HG02870 (cell line): ENCODE results near the gene CROCC2.

ENCODE experiments used
- ATAC-seq: cut with Tn5 transposase; IDR thresholded peaks from one replicate; pipeline ENCODE4 v1.9.1; 2021; ENCODE audit warnings: mild to moderate bottlenecking, moderate library complexity; ENCODE audit not compliant: unreplicated experiment

CROCC2 gene

DNA sequence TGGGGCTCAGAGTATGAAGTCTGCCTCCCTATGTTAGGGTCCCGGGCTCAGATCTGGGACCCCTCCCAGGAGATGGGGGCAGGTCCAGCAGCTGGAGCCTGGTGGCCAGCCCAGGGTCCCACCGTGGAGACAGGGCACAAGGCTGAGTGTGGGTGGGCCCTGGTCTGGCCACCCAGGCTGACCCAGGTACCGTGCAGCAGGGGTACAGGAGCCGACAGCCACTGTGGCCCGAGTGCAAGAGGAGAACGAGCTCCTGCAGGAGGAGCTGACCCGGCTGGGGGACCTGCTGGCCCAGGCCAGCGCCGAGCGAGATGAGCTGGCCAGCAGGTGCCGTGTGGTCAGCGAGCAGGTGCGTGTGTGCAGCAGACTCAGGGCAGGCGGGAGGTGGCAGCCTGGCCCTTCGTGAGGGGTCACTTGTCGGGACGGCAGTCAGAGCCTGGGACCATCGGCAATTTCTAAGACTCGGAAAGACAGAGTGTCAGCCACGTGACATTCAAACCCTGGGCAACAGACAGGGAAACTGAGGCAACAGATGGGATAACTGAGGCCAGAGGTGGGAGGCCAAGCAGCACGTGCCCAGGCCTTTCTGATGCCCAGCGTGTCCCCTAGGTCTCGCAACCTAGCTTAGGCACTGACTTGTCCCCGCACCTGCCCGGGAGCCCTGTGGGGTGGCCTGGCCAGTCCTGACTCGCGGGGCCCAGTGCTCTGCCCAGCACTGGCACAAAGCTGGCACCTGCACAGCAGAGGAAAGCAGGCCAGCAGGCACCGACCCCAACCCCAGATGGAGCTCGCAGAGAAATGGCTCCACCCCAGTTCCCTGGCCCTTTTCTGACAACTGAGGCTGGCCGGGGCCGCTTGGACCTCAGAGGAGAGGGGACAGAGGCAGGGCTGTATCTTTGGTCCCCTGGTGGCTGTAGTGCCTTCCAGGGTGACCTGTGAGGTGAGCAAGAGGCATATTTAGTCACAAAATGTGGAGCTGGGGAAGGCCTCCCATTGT lies 13.9 kb downstream of the CROCC2 start:
- ATAC-seq, result no peak

DNA sequence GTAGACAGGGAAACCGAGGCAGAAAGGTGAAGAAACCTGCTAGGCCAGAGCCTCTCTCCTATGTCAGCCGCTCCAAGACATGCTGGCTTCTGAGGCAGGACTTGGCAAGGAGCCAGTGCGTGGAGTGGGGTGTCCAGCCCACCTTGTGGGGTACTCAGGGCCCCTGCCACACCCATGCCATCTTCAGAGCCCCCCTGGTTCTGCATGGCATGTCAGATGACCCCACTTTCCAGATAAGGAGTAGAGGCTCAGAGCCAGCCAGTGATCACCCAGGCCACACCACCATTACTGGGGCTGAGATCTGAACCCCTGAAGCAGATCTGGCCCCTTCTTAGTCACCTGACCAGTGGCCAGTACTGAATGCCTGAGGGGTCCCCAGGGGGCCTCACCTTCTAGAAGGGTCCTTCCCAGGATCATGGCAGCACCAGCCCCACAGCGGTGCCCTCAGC lies 14.7 kb downstream of the CROCC2 start:
- no peak for ATAC-seq

GRCh38 chr2:240921311-240921994 lies 15.3 kb downstream of the CROCC2 start:
- no peak for ATAC-seq

GRCh38 chr2:240921995-240922244 lies 15.8 kb downstream of the CROCC2 start:
- ATAC-seq, result no peak

- ATAC-seq, result no peak
Measured at GRCh38 chr2:240922245-240922981, 16.3 kb downstream of the CROCC2 start.

DNA sequence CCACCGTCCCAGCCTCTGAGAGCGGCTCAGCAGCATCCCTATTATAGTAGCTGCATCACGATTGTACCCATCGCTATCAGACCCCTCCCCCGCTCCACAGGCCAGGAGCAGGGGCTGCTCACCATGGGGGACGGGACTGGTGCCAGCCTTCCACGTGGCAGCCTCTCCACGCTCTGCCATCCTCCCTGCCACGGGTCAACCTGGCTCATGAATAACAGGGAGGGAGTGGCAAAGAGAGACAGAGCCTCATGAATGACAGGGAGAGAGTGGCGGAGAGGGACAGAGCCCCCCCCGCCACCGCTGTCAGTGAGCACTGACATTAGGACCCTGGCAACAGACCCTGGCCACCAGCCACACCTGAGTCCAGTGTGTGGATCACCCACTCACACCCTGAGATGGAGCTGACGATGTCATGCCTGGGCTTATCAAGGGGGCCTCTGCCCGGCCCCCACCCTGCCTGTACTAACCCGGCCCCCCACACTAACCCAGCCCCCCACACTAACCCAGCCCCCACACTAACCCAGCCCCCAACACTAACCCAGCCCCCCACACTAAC lies 16.9 kb downstream of the CROCC2 start:
- ATAC-seq, result no peak

DNA sequence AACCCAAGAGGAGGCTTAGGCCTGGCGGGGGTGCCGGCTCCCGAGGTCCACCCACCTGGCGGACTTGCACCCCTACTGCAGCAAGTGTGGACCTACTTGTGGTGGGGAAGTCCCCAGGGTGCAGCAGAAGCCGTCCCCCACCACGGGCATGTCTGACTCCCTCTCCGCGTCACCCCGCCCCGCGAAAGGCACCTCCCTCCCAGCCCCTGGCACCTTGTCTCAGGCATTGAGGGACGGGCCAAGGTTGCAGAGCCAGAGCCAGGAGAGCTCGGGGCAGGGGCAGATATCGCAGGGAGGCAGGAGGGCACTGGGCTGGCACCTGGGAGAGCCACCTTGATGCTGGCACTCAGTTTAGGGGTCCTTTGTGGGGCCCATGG lies 19.0 kb downstream of the CROCC2 start:
- ATAC-seq, result no peak

GRCh38 chr2:240925568-240926515 lies 19.7 kb downstream of the CROCC2 start:
- ATAC-seq, result no peak

GRCh38 chr2:240926516-240927389 lies 20.6 kb downstream of the CROCC2 start:
- no peak for ATAC-seq

DNA sequence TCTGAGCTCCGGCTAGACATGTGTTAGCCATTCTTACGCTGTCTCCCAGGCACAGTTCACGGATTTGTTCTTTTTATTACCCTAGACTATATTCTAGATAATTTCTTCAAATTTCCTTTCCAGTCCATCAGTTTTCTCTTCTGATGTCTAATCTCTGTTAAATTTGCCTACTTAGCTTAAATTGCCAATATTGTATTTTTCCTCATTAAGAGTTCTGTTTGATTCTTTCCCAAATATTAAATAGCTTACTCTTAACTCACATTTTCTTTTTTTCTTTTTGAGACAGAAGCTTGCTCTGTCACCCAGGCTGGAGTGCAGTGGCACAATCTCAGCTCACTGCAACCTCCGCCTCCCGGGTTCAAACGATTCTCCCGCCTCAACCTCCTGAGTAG lies 21.2 kb downstream of the CROCC2 start:
- no peak for ATAC-seq

GRCh38 chr2:240928476-240929363 lies 22.6 kb downstream of the CROCC2 start:
- no peak for ATAC-seq

- no peak for ATAC-seq
Measured at GRCh38 chr2:240929364-240930095, 23.4 kb downstream of the CROCC2 start.

GRCh38 chr2:240930096-240930630 lies 24.0 kb downstream of the CROCC2 start:
- ATAC-seq, result no peak

DNA sequence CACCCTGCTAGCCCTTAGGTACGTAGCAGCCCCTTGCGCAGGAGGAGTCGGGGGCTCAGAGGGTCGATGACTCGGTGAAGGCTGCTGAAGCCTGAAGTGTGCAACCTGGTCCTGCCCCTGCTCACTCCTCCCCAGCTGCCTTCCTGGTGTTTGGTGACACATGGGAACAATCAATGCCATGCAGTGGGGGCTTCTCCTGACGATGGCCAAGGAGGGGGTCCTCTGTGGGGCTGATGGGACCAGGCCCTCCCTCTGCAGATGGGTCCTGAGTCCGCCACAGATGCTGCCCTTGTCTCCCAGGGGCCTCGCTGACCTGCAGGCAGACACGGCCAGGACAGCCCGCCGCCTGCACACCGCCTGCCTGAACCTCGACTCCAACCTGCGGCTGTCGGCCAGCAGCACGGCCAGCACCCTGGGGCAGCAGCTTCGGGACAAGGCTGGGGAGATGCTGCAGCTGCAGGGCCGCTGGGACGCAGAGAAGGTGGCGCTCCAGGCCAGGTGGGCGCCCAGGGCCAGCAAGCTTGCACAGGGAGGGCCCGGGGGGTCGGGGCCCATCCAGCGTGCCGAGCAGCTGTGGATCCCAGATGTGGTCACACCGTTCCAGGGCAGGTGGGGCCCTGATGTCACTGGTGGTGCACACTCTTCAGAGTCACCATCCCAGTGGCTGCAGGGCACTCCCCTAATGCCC lies 24.6 kb downstream of the CROCC2 start:
- ATAC-seq, result no peak

GRCh38 chr2:240931319-240931949 lies 25.3 kb downstream of the CROCC2 start:
- no peak for ATAC-seq

- no peak for ATAC-seq
Measured at GRCh38 chr2:240932001-240932723, 26.0 kb downstream of the CROCC2 start.
